HG03439 (cell line): ENCODE measurements around the gene RNF217.
"Not testable (repeated sequence)": the region's sequence is repeated elsewhere in the genome, so short reads cannot be mapped to it uniquely, and the experiment has no call there.

Experiments used
- ATAC-seq: cut with Tn5 transposase; IDR thresholded peaks from one replicate; pipeline ENCODE4 v1.9.1; 2021; ENCODE audit warnings: mild to moderate bottlenecking, moderate library complexity; ENCODE audit not compliant: unreplicated experiment

The RNF217 gene

GRCh38 chr6:124962639-124963415 is 590 bp downstream of the RNF217 start:
- no peak for ATAC-seq

- no peak for ATAC-seq
These were observed 1.2 kb downstream of the RNF217 start for GRCh38 chr6:124963416-124963785.

GRCh38 chr6:124963831-124964763 is 1.9 kb downstream of the RNF217 start:
- ATAC-seq = no peak

- no peak for ATAC-seq
These were observed 2.5 kb downstream of the RNF217 start for GRCh38 chr6:124964764-124965105.

GRCh38 chr6:124965424-124965850 is 3.2 kb downstream of the RNF217 start:
- ATAC-seq = not testable (repeated sequence)

GRCh38 chr6:124967444-124967843 is 5.2 kb downstream of the RNF217 start:
- no peak for ATAC-seq

GRCh38 chr6:124968401-124968800 is 6.2 kb downstream of the RNF217 start:
- ATAC-seq = no peak

GRCh38 chr6:124970243-124970642 is 8.0 kb downstream of the RNF217 start:
- ATAC-seq = no peak

- ATAC-seq = no peak
These were observed 8.5 kb downstream of the RNF217 start for GRCh38 chr6:124970763-124971162.

- ATAC-seq = no peak
These were observed 11.5 kb downstream of the RNF217 start for GRCh38 chr6:124973780-124974179.

GRCh38 chr6:124974771-124975377 is 12.6 kb downstream of the RNF217 start:
- ATAC-seq = no peak

- no peak for ATAC-seq
These were observed 15.1 kb downstream of the RNF217 start for GRCh38 chr6:124977067-124977908.

- ATAC-seq = no peak
These were observed 16.4 kb downstream of the RNF217 start for GRCh38 chr6:124978451-124979293.

- no peak for ATAC-seq
These were observed 17.0 kb downstream of the RNF217 start for GRCh38 chr6:124979294-124979678.

- no peak for ATAC-seq
These were observed 20.4 kb downstream of the RNF217 start for GRCh38 chr6:124982669-124983068.

GRCh38 chr6:124983383-124984083 is 21.3 kb downstream of the RNF217 start:
- ATAC-seq = no peak

- no peak for ATAC-seq
These were observed 22.6 kb downstream of the RNF217 start for GRCh38 chr6:124984668-124985338.

GRCh38 chr6:124986164-124986563 is 23.9 kb downstream of the RNF217 start:
- no peak for ATAC-seq

GRCh38 chr6:124987291-124987690 is 25.1 kb downstream of the RNF217 start:
- ATAC-seq = no peak
